ENCODE results near the gene TRABD2B. TPM values are rescaled to one million over a fixed set of nuclear protein-coding genes. Genes with fewer than 3 reads are reported as not detected.
A peak's percentile ranks its signal among the peaks of the same experiment; 100 is the strongest.

Gene TRABD2B
- total and polyA plus RNA-seq, 2 of the 13 experiments (the other 11 are each of a cell fraction or from before 2014, with no cell fraction given), result 0.04 TPM; not detected in 1

GRCh38 chr1:47842228-47842919 lies 154.8 kb downstream of the TRABD2B start:
- no peaks in the 10 kb centered on the region for H3K9me3 ChIP-seq (ENCODE audit: low read length)
- no peaks in the 10 kb centered on the region for H3K36me3 ChIP-seq (replicated peaks in 1 of 2; ENCODE audit: control insufficient read depth in 1 of 2, insufficient read depth in 2 of 2, low read length in 2 of 2)
- no peak overlapping the region for H3K4me3 ChIP-seq (replicated peaks in 1 of 3; ENCODE audit: insufficient read depth in 1 of 3, low read depth in 2 of 3, low read length in 3 of 3)
- ChIA-PET CTCF (ENCODE audit: low intra/inter-chr PET ratio, low total read pairs) (no interaction called here), POLR2A (interaction anchor here (0.5 to 2.5 kb wide), 5 partner anchors 10 to 76 kb away, joined by 3 to 19 read pairs (median 4); no protein-coding TSS in a partner anchor)
- H3K27me3 ChIP-seq (ENCODE audit: control insufficient read depth in 1 of 2, insufficient read depth in 2 of 2, low read length in 2 of 2), result no peaks in the 10 kb centered on the region
- in situ Hi-C loops (cut with HindIII; ENCODE audit: extremely low pct_ligation_motif_present, low pct_unique_long_range_greater_than_20kb) (no loop called here), intact Hi-C loops (cut with micrococcal nuclease; ENCODE audit: unreplicated experiment) (no loop called here)
- ATAC-seq, result no peak
- DNase-seq (ENCODE audit: low spot score), result no peak
- no peak overlapping the region for H2AFZ ChIP-seq (ENCODE audit: low read length)
- 0 out of 2 replicates have a peak overlapping the region, but pooled peaks have one; percentile 2 for H3K9ac ChIP-seq (ENCODE audit: insufficient read depth, low read depth, low read length)
- no TSS peak for BruUV-seq (replicated peaks)
- no peak for FAIRE-seq
- peaks cover 84% of the 10 kb centered on the region for H3K4me1 ChIP-seq (ENCODE audit: insufficient read depth, low read length)
- TF ChIP-seq IRF9 (CRISPR knock-in tag; IDR thresholded peaks at IDR 0.05; ENCODE audit: borderline replicate concordance), result no peak
- TF ChIP-seq FOXO4 (CRISPR knock-in tag; conservative IDR thresholded peaks at IDR 0.05), result 0 out of 2 replicates have a peak, but pooled peaks have one; percentile 71
- no peaks in the 10 kb centered on the region for H3K79me2 ChIP-seq (ENCODE audit: insufficient read depth, low read length)
- no peak overlapping the region for H3K4me2 ChIP-seq (ENCODE audit: low read depth, low read length)
- 74% methylated on average over 5 of the region's 5 CpGs for WGBS (ENCODE audit: low lambda C conversion rate)
- no peak overlapping the region for H3K27ac ChIP-seq (ENCODE audit: extremely low read length, insufficient read depth, low read length)
- no peaks in the 10 kb centered on the region for H4K20me1 ChIP-seq (ENCODE audit: insufficient read depth, low read length)

GRCh38 chr1:47841356-47841755 lies 155.8 kb downstream of the TRABD2B start:
- Histone ChIP-seq H3K36me3 (replicated peaks in 1 of 2; ENCODE audit: control insufficient read depth in 1 of 2, insufficient read depth in 2 of 2, low read length in 2 of 2) (no peaks in the 10 kb centered on the region), H3K9ac (ENCODE audit: insufficient read depth, low read depth, low read length) (no peak overlapping the region; the same call in 1 of the 2 replicates), H3K4me2 (ENCODE audit: low read depth, low read length) (peak overlapping the region; percentile 56), H3K4me3 (replicated peaks in 1 of 3; ENCODE audit: insufficient read depth in 1 of 3, low read depth in 2 of 3, low read length in 3 of 3) (no peak overlapping the region), H4K20me1 (ENCODE audit: insufficient read depth, low read length) (no peaks in the 10 kb centered on the region), H3K79me2 (ENCODE audit: insufficient read depth, low read length) (no peaks in the 10 kb centered on the region), H3K27ac (ENCODE audit: extremely low read length, insufficient read depth, low read length) (peak overlapping the region; percentile 67), H3K27me3 (ENCODE audit: control insufficient read depth in 1 of 2, insufficient read depth in 2 of 2, low read length in 2 of 2) (no peaks in the 10 kb centered on the region), H2AFZ (ENCODE audit: low read length) (no peak overlapping the region), H3K4me1 (ENCODE audit: insufficient read depth, low read length) (peaks cover 87% of the 10 kb centered on the region), H3K9me3 (ENCODE audit: low read length) (no peaks in the 10 kb centered on the region)
- ChIA-PET CTCF (ENCODE audit: low intra/inter-chr PET ratio, low total read pairs) (no interaction called here), POLR2A (interaction anchor here (1.1 to 2.5 kb wide), 5 partner anchors 11 to 77 kb away, joined by 3 to 19 read pairs (median 5); no protein-coding TSS in a partner anchor)
- DNase-seq (ENCODE audit: low spot score), result no peak
- WGBS (ENCODE audit: low lambda C conversion rate), result 81% methylated on average over 3 of the region's 3 CpGs
- intact Hi-C loops (cut with micrococcal nuclease; ENCODE audit: unreplicated experiment), result loop anchor here (2.0 kb wide), 1 partner anchor 77 kb away; no protein-coding TSS in a partner anchor
- no TSS peak for BruUV-seq (replicated peaks)
- peak; percentile 4; the same call in 1 of the 3 replicates for ATAC-seq
- in situ Hi-C loops (cut with HindIII; ENCODE audit: extremely low pct_ligation_motif_present, low pct_unique_long_range_greater_than_20kb), result no loop called here
- FAIRE-seq, result no peak
- TF ChIP-seq GRHL1 (CRISPR knock-in tag; conservative IDR thresholded peaks at IDR 0.05), result no peak
- no peak for TF ChIP-seq ZNF614 (CRISPR knock-in tag; IDR thresholded peaks at IDR 0.05; ENCODE audit: borderline replicate concordance)
- no peak for TF ChIP-seq ATF1 (CRISPR knock-in tag; IDR thresholded peaks at IDR 0.05)
- TF ChIP-seq TRIM24 (CRISPR knock-in tag; IDR thresholded peaks at IDR 0.05), result no peak
- TF ChIP-seq ZNF512 (CRISPR knock-in tag; IDR thresholded peaks at IDR 0.05), result 0 out of 2 replicates have a peak, but pooled peaks have one; percentile 36
- TF ChIP-seq ZNF704 (CRISPR knock-in tag; IDR thresholded peaks at IDR 0.05; ENCODE audit: borderline replicate concordance), result no peak
